ENCODE results near the gene TTC13. TPM values are rescaled to one million over a fixed set of nuclear protein-coding genes. Genes with fewer than 3 reads are reported as not detected.

Gene TTC13
- total and polyA plus RNA-seq, 3 experiments from 2014 or later, result 13.1 to 24.8 (median 21.5) TPM

DNA sequence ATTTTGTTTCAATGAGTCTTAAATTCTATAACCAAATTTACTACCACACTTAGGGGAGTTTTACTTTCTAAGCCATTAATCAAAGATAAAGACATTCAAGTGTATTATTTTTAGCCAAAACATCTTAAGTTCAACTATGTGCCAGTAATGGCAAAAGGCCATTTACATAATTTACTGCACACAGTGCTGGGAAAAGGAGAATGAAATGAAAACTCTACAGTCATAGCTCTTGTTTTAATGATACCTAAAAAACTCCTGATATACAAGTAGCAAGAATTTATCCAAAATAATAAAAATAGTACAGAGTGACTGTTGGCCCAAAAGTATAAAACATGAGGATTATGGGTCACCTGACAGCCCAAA, 67.9 kb downstream of the TTC13 start:
- H3K27ac Mint-ChIP-seq, result peak overlapping the region in 2 of 8 donors; percentile 55 to 83
- H3K36me3 Mint-ChIP-seq, result peaks cover 14 to 90% (median 33%) of the 10 kb centered on the region in 3 donors
- H3K9me3 Mint-ChIP-seq, result no peaks in the 10 kb centered on the region
- Histone ChIP-seq H3K4me1 (ENCODE audit: insufficient read depth, low read length) (no peaks in the 10 kb centered on the region), H3K4me3 (ENCODE audit: low read length) (no peak overlapping the region), H3K27ac (ENCODE audit: low read depth, low read length) (no peak overlapping the region), H3K9me3 (ENCODE audit: low read length) (no peaks in the 10 kb centered on the region), H3K27me3 (ENCODE audit: insufficient read depth, low read length, poor library complexity, severe bottlenecking) (no peaks in the 10 kb centered on the region), H3K36me3 (ENCODE audit: insufficient read depth, low read length) (peaks cover 57% of the 10 kb centered on the region)
- no peak for DNase-seq
- no peak overlapping the region for H3K4me3 Mint-ChIP-seq
- ChIA-PET POLR2A (no interaction called here), CTCF (interaction anchor here (1.5 kb wide), 1 partner anchor 301 kb away, joined by 5 read pairs; no protein-coding TSS in a partner anchor)
- no peaks in the 10 kb centered on the region for H3K4me1 Mint-ChIP-seq
- H3K27me3 Mint-ChIP-seq, result no peaks in the 10 kb centered on the region

DNA sequence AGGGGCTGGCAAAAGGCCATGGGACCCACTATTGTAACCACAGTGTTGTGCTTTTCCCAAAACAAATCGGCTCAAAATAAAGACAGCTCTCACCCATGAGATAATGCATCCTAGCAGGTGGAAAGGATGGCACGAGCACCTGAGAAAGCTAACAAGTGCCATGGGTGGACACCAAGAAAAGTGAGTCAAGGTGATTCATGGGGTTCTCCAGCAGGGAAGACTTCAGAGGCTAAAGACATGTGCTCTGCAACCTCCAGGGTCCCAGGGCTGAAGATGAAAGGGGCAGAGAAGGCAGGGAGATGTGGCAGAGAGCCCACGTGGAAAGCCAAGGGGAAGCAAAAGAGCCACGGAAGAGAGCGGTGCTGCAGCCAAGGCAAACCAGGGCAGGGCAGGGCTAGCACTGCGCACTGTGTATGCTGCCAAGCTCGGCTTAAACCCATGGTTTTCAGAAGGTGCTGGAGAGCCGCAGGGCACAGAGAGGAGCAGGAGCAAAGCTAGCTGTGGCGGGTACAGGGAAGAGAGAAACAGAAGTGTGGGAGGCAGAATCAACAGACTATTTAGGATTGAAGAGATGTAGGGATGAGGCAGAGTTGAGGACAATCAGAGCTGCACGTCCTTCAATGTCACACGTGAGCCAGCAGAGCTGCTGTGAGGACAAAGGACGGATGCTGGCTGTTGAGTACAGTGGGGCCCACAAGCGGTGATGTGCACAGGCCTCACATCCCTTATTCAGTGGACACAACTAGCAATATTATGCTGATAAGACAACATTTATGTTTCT, 68.5 kb downstream of the TTC13 start:
- CTCF ChIA-PET, result interaction anchor here (1.5 kb wide), 1 partner anchor 301 kb away, joined by 5 read pairs; no protein-coding TSS in a partner anchor
- Mint-ChIP-seq H3K36me3 (peaks cover 14 to 92% (median 36%) of the 10 kb centered on the region in 3 donors), H3K4me3 (no peak overlapping the region), H3K27me3 (no peaks in the 10 kb centered on the region), H3K27ac (peak overlapping the region in 1 of 8 donors; percentile 6), H3K4me1 (no peaks in the 10 kb centered on the region), H3K9me3 (no peaks in the 10 kb centered on the region)
- Histone ChIP-seq H3K27me3 (ENCODE audit: insufficient read depth, low read length, poor library complexity, severe bottlenecking) (no peaks in the 10 kb centered on the region), H3K27ac (ENCODE audit: low read depth, low read length) (no peak overlapping the region), H3K9me3 (ENCODE audit: low read length) (no peaks in the 10 kb centered on the region), H3K4me1 (ENCODE audit: insufficient read depth, low read length) (no peaks in the 10 kb centered on the region), H3K36me3 (ENCODE audit: insufficient read depth, low read length) (peaks cover 58% of the 10 kb centered on the region), H3K4me3 (ENCODE audit: low read length) (no peak overlapping the region)
- POLR2A ChIA-PET, result no interaction called here
- no peak for DNase-seq

DNA sequence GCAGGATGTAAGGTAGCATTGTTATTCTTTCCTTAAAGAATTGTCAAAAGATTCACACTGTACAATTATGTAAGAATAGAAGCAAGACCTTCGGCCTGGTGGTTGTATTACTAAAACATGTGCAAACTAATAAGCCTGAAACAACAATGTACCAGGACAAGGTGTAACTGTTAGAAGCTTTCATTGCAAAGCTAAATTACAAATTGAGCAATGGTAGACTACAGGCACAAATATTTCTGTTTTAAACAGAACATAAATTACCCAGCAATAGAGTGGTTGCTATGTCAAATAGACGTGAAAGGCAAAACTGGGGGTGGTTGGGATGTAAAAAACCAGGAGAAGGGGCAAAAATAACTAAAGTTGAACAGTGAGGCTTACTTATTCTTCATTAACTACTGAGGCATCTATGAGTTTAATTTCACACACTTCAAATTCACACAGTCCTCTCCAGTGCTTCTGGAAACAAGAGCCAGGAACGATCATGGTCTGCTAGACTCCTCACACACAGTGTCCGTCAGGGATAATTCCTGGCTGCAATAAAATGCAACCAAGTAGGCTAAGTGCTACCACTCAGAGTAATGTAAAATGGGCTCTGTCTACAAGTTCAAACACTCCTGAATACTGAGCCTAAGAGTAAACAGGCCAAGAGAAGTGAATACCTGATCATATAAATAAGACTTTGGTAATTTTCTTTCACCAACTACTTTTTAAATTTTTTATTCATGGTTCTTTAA, 71.0 kb downstream of the TTC13 start:
- H3K4me1 ChIP-seq (ENCODE audit: insufficient read depth, low read length), result no peaks in the 10 kb centered on the region
- H3K9me3 Mint-ChIP-seq, result no peaks in the 10 kb centered on the region
- no peak overlapping the region for H3K27ac ChIP-seq (ENCODE audit: low read depth, low read length)
- H3K27ac Mint-ChIP-seq, result no peak overlapping the region
- peaks cover 45% of the 10 kb centered on the region for H3K36me3 ChIP-seq (ENCODE audit: insufficient read depth, low read length)
- no peaks in the 10 kb centered on the region for H3K27me3 Mint-ChIP-seq
- no peak overlapping the region for H3K4me3 Mint-ChIP-seq
- POLR2A ChIA-PET, result interaction anchor here (0.9 kb wide), 1 partner anchor 11 kb away, joined by 3 read pairs; no protein-coding TSS in a partner anchor
- DNase-seq, result no peak
- no peaks in the 10 kb centered on the region for H3K9me3 ChIP-seq (ENCODE audit: low read length)
- H3K4me3 ChIP-seq (ENCODE audit: low read length), result no peak overlapping the region
- H3K36me3 Mint-ChIP-seq, result peaks cover 9 to 91% (median 43%) of the 10 kb centered on the region in 3 donors
- CTCF ChIA-PET, result interaction anchor here (1.5 kb wide), 1 partner anchor 9 kb away, joined by 5 read pairs; no protein-coding TSS in a partner anchor
- peaks cover 0 to 4% (median 1%) of the 10 kb centered on the region in 3 donors for H3K4me1 Mint-ChIP-seq
- no peaks in the 10 kb centered on the region for H3K27me3 ChIP-seq (ENCODE audit: insufficient read depth, low read length, poor library complexity, severe bottlenecking)

DNA sequence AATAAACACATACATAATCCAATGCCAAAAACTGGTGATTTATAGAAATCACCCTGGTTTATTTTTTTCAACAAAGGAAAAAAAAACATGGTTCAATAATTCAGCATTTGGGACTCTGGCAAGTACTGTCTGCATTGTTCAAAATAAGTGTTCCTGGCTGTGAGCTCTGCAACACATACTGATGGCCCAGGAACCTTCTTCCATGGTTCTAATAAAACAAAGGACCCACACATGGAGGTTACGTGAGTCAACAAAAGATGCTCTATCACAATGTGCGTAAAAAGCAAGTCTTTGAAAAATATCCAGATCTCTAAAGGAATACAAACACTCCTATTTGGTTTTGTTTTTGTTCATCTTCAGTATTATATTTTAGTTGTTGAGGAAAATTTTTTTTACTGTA, 72.4 kb downstream of the TTC13 start:
- Histone ChIP-seq H3K36me3 (ENCODE audit: insufficient read depth, low read length) (peaks cover 32% of the 10 kb centered on the region), H3K27me3 (ENCODE audit: insufficient read depth, low read length, poor library complexity, severe bottlenecking) (no peaks in the 10 kb centered on the region), H3K4me1 (ENCODE audit: insufficient read depth, low read length) (no peaks in the 10 kb centered on the region), H3K4me3 (ENCODE audit: low read length) (no peak overlapping the region), H3K9me3 (ENCODE audit: low read length) (no peaks in the 10 kb centered on the region), H3K27ac (ENCODE audit: low read depth, low read length) (no peak overlapping the region)
- no peak for DNase-seq
- Mint-ChIP-seq H3K4me1 (peaks cover 0 to 4% (median 1%) of the 10 kb centered on the region in 3 donors), H3K27ac (no peak overlapping the region), H3K4me3 (no peak overlapping the region), H3K36me3 (peaks cover 9 to 88% (median 36%) of the 10 kb centered on the region in 3 donors), H3K27me3 (no peaks in the 10 kb centered on the region), H3K9me3 (no peaks in the 10 kb centered on the region)
- ChIA-PET POLR2A (no interaction called here), CTCF (no interaction called here)

DNA sequence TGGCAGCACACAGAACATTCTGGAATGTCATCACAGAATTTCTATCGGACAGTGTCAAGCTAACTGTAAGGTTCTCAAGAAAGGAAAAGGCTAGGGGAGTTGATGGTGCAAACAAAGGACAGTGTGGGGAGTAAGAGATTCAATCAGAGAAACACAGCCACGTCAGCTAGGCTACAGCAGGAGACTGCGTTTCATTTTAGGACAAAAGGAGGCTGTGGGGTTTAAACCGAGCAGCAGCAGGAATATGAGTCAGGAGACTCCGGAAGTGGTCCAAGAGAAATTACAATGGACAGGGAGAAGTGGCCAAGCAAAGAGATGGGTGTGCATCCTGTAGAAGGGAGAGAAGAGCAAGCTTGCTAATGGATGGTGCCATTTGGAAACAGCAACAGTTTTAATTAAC, 72.9 kb downstream of the TTC13 start:
- Histone ChIP-seq H3K4me3 (ENCODE audit: low read length) (no peak overlapping the region), H3K36me3 (ENCODE audit: insufficient read depth, low read length) (peaks cover 27% of the 10 kb centered on the region), H3K27me3 (ENCODE audit: insufficient read depth, low read length, poor library complexity, severe bottlenecking) (no peaks in the 10 kb centered on the region), H3K4me1 (ENCODE audit: insufficient read depth, low read length) (no peaks in the 10 kb centered on the region), H3K27ac (ENCODE audit: low read depth, low read length) (no peak overlapping the region), H3K9me3 (ENCODE audit: low read length) (no peaks in the 10 kb centered on the region)
- Mint-ChIP-seq H3K4me1 (peaks cover 0 to 4% (median 1%) of the 10 kb centered on the region in 3 donors), H3K27me3 (no peaks in the 10 kb centered on the region), H3K36me3 (peaks cover 5 to 88% (median 35%) of the 10 kb centered on the region in 3 donors), H3K27ac (peak overlapping the region in 4 of 8 donors; percentile 32 to 95 (median 69)), H3K4me3 (no peak overlapping the region), H3K9me3 (no peaks in the 10 kb centered on the region)
- ChIA-PET CTCF (no interaction called here), POLR2A (no interaction called here)
- no peak for DNase-seq

DNA sequence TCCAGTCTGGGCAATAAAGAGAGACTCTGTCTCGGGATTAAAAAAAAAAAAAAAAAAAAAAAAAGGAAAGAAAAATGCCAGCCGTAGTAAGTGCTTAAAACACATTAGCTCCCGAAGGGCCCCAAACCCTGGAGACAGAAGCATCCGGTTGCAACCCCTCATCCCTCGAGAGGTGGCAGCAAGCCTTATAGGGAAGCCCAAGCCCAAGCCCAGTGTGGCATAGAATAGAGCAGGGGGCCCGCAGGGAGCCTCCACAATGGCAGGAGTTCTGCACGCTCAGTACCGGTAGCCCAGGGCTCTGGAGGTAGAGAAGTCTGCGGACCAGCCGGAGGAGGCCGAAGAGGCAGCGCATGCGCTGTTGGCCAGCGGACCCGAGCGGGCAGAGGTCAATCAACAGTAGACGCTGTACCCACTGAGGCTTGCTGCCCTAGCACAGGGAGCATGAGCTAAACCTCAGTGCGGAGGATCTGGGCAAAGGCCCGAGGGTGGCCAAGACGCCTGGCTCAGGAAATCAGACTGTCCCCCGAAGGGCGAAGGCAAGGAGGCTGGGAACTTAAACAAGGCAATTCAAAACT, 76.2 kb downstream of the TTC13 start:
- Mint-ChIP-seq H3K4me1 (peaks cover 0 to 4% (median 1%) of the 10 kb centered on the region in 3 donors), H3K9me3 (no peaks in the 10 kb centered on the region), H3K36me3 (peaks cover 0 to 63% (median 21%) of the 10 kb centered on the region in 3 donors), H3K4me3 (no peak overlapping the region), H3K27me3 (no peaks in the 10 kb centered on the region), H3K27ac (no peak overlapping the region)
- Histone ChIP-seq H3K36me3 (ENCODE audit: insufficient read depth, low read length) (peaks cover 9% of the 10 kb centered on the region), H3K4me1 (ENCODE audit: insufficient read depth, low read length) (no peaks in the 10 kb centered on the region), H3K27ac (ENCODE audit: low read depth, low read length) (no peak overlapping the region), H3K9me3 (ENCODE audit: low read length) (no peaks in the 10 kb centered on the region), H3K4me3 (ENCODE audit: low read length) (no peak overlapping the region), H3K27me3 (ENCODE audit: insufficient read depth, low read length, poor library complexity, severe bottlenecking) (no peaks in the 10 kb centered on the region)
- DNase-seq, result no peak
- ChIA-PET POLR2A (no interaction called here), CTCF (no interaction called here)

DNA sequence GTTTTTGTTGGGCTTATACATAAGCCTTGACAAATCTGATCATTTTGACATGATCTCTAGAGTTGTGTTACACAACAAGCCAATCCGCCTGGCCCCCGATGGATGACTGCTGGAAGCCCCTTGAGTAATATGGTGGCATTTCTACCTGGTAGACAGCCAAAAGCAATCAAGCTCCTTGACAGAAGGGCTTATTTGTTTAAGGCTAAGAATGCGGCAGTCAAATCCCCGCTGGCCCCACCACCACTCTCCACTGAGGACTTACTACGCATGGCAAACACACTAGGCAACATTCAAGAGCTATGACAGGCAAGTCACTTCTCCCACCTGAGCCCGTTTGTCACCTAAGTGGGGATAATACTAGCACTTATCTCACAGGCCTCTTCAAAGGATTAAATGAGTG, 77.0 kb downstream of the TTC13 start:
- Mint-ChIP-seq H3K27me3 (no peaks in the 10 kb centered on the region), H3K27ac (peak overlapping the region in 2 of 8 donors; percentile 3 to 27), H3K9me3 (no peaks in the 10 kb centered on the region), H3K36me3 (peaks cover 0 to 56% (median 17%) of the 10 kb centered on the region in 3 donors), H3K4me1 (peaks cover 0 to 4% (median 1%) of the 10 kb centered on the region in 3 donors), H3K4me3 (no peak overlapping the region)
- DNase-seq, result no peak
- H3K36me3 ChIP-seq (ENCODE audit: insufficient read depth, low read length), result peaks cover 8% of the 10 kb centered on the region
- POLR2A ChIA-PET, result no interaction called here
- CTCF ChIA-PET, result no interaction called here
- H3K27me3 ChIP-seq (ENCODE audit: insufficient read depth, low read length, poor library complexity, severe bottlenecking), result no peaks in the 10 kb centered on the region
- H3K9me3 ChIP-seq (ENCODE audit: low read length), result no peaks in the 10 kb centered on the region
- no peak overlapping the region for H3K27ac ChIP-seq (ENCODE audit: low read depth, low read length)
- no peak overlapping the region for H3K4me3 ChIP-seq (ENCODE audit: low read length)
- H3K4me1 ChIP-seq (ENCODE audit: insufficient read depth, low read length), result no peaks in the 10 kb centered on the region

DNA sequence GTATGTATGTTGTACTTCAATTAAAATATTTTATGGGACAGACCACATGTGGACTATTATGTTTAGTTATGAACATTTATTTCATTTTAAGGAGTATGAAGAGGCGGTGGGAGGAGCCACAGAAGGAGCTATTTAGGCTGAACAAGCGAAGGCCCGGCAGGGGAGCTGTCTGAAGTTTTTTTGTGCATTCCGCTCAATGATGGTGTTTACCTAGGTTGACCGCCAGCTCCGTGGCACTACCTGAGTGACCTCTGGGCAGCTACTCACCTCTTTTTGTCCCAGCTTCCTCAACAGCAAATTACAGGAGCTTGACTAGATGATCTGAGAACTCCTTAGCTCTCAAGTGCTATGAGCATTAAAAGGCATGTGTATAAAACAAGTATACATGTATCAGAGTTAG, 77.7 kb downstream of the TTC13 start:
- Histone ChIP-seq H3K27me3 (ENCODE audit: insufficient read depth, low read length, poor library complexity, severe bottlenecking) (no peaks in the 10 kb centered on the region), H3K36me3 (ENCODE audit: insufficient read depth, low read length) (peaks cover 4% of the 10 kb centered on the region), H3K4me1 (ENCODE audit: insufficient read depth, low read length) (no peaks in the 10 kb centered on the region), H3K4me3 (ENCODE audit: low read length) (no peak overlapping the region), H3K27ac (ENCODE audit: low read depth, low read length) (no peak overlapping the region), H3K9me3 (ENCODE audit: low read length) (no peaks in the 10 kb centered on the region)
- ChIA-PET CTCF (interaction anchor here (0.7 kb wide), 1 partner anchor 310 kb away, joined by 3 read pairs; no protein-coding TSS in a partner anchor), POLR2A (no interaction called here)
- H3K4me3 Mint-ChIP-seq, result no peak overlapping the region
- H3K36me3 Mint-ChIP-seq, result peaks cover 0 to 49% (median 16%) of the 10 kb centered on the region in 3 donors
- DNase-seq, result no peak
- H3K4me1 Mint-ChIP-seq, result peaks cover 0 to 4% (median 1%) of the 10 kb centered on the region in 3 donors
- peak overlapping the region in 2 of 8 donors; percentile 13 to 69 for H3K27ac Mint-ChIP-seq
- H3K9me3 Mint-ChIP-seq, result no peaks in the 10 kb centered on the region
- H3K27me3 Mint-ChIP-seq, result no peaks in the 10 kb centered on the region

Measured in CD8-positive, alpha-beta memory T cell (primary cell).